ENCODE results near the gene GDA. TPM values are rescaled to one million over a fixed set of nuclear protein-coding genes. Genes with fewer than 3 reads are reported as not detected.
"Not testable (repeated sequence)": the region's sequence is repeated elsewhere in the genome, so short reads cannot be mapped to it uniquely, and the experiment has no call there.

The GDA gene
- total RNA-seq, 4 donors from 2014 or later, result 0.46 to 2.0 (median 1.3) TPM; not detected in 1

- TF ChIP-seq POLR2A (IDR thresholded peaks at IDR 0.05) (no peak), CTCF (IDR thresholded peaks at IDR 0.05) (no peak)
- no peak overlapping the region for H3K4me3 ChIP-seq (ENCODE audit: low read depth, poor library complexity, severe bottlenecking)
- no peak for DNase-seq (ENCODE audit: low spot score in 2 of 2)
- intact Hi-C loops (cut with DNase I; ENCODE audit: low total_unique reads), result no loop called here
- 85 to 98% methylated on average over 2 of the region's 2 CpGs for WGBS, 2 donors
Observed at GRCh38 chr9:72278959-72279358, 129.7 kb downstream of the GDA start.

- DNase-seq (ENCODE audit: low spot score in 2 of 2), result peak; percentile 62 to 95
- H3K4me3 ChIP-seq (ENCODE audit: low read depth, poor library complexity, severe bottlenecking), result no peak overlapping the region
- 35 to 39% methylated on average over 11 of the region's 11 CpGs for WGBS, 2 donors
- intact Hi-C loops (cut with DNase I; ENCODE audit: low total_unique reads), result no loop called here
- TF ChIP-seq POLR2A (IDR thresholded peaks at IDR 0.05) (no peak), CTCF (IDR thresholded peaks at IDR 0.05) (peak in 1 of 3 donors; percentile 49)
Observed at GRCh38 chr9:72280913-72281500, 131.8 kb downstream of the GDA start.

GRCh38 chr9:72289401-72289800 lies 140.2 kb downstream of the GDA start:
- DNase-seq (ENCODE audit: low spot score in 2 of 2), result no peak
- H3K4me3 ChIP-seq (ENCODE audit: low read depth, poor library complexity, severe bottlenecking), result no peak overlapping the region
- intact Hi-C loops (cut with DNase I; ENCODE audit: low total_unique reads), result no loop called here
- WGBS, 2 donors, result 93 to 100% methylated on average over 2 of the region's 2 CpGs
- TF ChIP-seq POLR2A (IDR thresholded peaks at IDR 0.05) (no peak), CTCF (IDR thresholded peaks at IDR 0.05) (no peak)

- DNase-seq (ENCODE audit: low spot score in 2 of 2), result no peak
- intact Hi-C loops (cut with DNase I; ENCODE audit: low total_unique reads), result loop anchor here (5.0 kb wide), 1 partner anchor 302 kb away; no protein-coding TSS in a partner anchor
- no peak overlapping the region for H3K4me3 ChIP-seq (ENCODE audit: low read depth, poor library complexity, severe bottlenecking)
- WGBS, 2 donors, result 98 to 100% methylated on average over 2 of the region's 2 CpGs
- TF ChIP-seq POLR2A (IDR thresholded peaks at IDR 0.05) (no peak), CTCF (IDR thresholded peaks at IDR 0.05) (no peak)
Observed at GRCh38 chr9:72290311-72290710, 141.1 kb downstream of the GDA start.

- H3K4me3 ChIP-seq (ENCODE audit: low read depth, poor library complexity, severe bottlenecking); DNase-seq (ENCODE audit: low spot score in 2 of 2): not testable (repeated sequence)
- intact Hi-C loops (cut with DNase I; ENCODE audit: low total_unique reads), result loop anchor here (5.0 kb wide), 1 partner anchor 301 kb away; no protein-coding TSS in a partner anchor
- WGBS, 2 donors, result 75 to 77% methylated on average over 5 of the region's 5 CpGs
Observed at GRCh38 chr9:72291576-72291975, 142.3 kb downstream of the GDA start.

GRCh38 chr9:72292256-72292682 lies 143.0 kb downstream of the GDA start:
- TF ChIP-seq CTCF (IDR thresholded peaks at IDR 0.05) (no peak), POLR2A (IDR thresholded peaks at IDR 0.05) (no peak)
- intact Hi-C loops (cut with DNase I; ENCODE audit: low total_unique reads), result loop anchor here (5.0 kb wide), 1 partner anchor 300 kb away; no protein-coding TSS in a partner anchor

More at GRCh38 chr9:72292256-72292682, 143.0 kb downstream of the GDA start:
- WGBS, 2 donors, result 12 to 19% methylated on average over 2 of the region's 2 CpGs
- no peak overlapping the region for H3K4me3 ChIP-seq (ENCODE audit: low read depth, poor library complexity, severe bottlenecking)
- DNase-seq (ENCODE audit: low spot score in 2 of 2), result no peak

All from lower leg skin (tissue), 4 donors.